Stimulated activated CD4-positive, alpha-beta T cell treated with anti-CD3 and anti-CD28 coated beads, Interleukin-2, amount 100 ng/mL, for 24 hours (primary cell): ENCODE data around the gene ATXN10.

Source experiments
- DNase-seq, 2 donors: peaks; one replicate each; pipeline ENCODE4 v3.0.0-alpha.2; 2020

Gene ATXN10

GRCh38 chr22:45882881-45883810 is 211.5 kb downstream of the ATXN10 start:
- DNase-seq, result no peak

GRCh38 chr22:45883811-45884170 is 212.2 kb downstream of the ATXN10 start:
- DNase-seq, result no peak

GRCh38 chr22:45884201-45885062 is 212.8 kb downstream of the ATXN10 start:
- DNase-seq, result no peak

GRCh38 chr22:45885171-45885840 is 213.7 kb downstream of the ATXN10 start:
- no peak for DNase-seq

- DNase-seq, result no peak
These were observed 214.3 kb downstream of the ATXN10 start for GRCh38 chr22:45885941-45886395.

GRCh38 chr22:45886540-45886939 is 214.9 kb downstream of the ATXN10 start:
- DNase-seq, result no peak

GRCh38 chr22:45887202-45888131 is 215.8 kb downstream of the ATXN10 start:
- no peak for DNase-seq

GRCh38 chr22:45888221-45889092 is 216.8 kb downstream of the ATXN10 start:
- no peak for DNase-seq

GRCh38 chr22:45889093-45889538 is 217.5 kb downstream of the ATXN10 start:
- DNase-seq, result no peak

GRCh38 chr22:45889539-45890350 is 218.1 kb downstream of the ATXN10 start:
- no peak for DNase-seq

- DNase-seq, result no peak
These were observed 218.7 kb downstream of the ATXN10 start for GRCh38 chr22:45890351-45890635.

- no peak for DNase-seq
These were observed 219.4 kb downstream of the ATXN10 start for GRCh38 chr22:45891021-45891421.

- DNase-seq, result no peak
These were observed 219.9 kb downstream of the ATXN10 start for GRCh38 chr22:45891471-45891995.

GRCh38 chr22:45891996-45892621 is 220.5 kb downstream of the ATXN10 start:
- DNase-seq, result no peak

GRCh38 chr22:45892681-45893461 is 221.2 kb downstream of the ATXN10 start:
- no peak for DNase-seq

GRCh38 chr22:45893516-45893915 is 221.9 kb downstream of the ATXN10 start:
- DNase-seq, result no peak
